ENCODE data around the gene ENPEP.

GRCh38 chr4:110553197-110553596 lies 77.2 kb downstream of the ENPEP start:
- TF ChIP-seq CTCF (IDR thresholded peaks at IDR 0.05 in 2 of 3, conservative IDR thresholded peaks at IDR 0.05 in 1 of 3; ENCODE audit: control insufficient read depth in 2 of 3, extremely low read depth in 1 of 3, insufficient read depth in 1 of 3, low read depth in 3 of 3, low read length in 3 of 3) = no peak
- TF ChIP-seq POLR2A (IDR thresholded peaks at IDR 0.05; ENCODE audit: low read depth, low read length) = no peak
- no peak for TF ChIP-seq SREBF2 (IDR thresholded peaks at IDR 0.05; ENCODE audit: low read length)
- no peak for TF ChIP-seq CHD2 (IDR thresholded peaks at IDR 0.05; ENCODE audit: borderline replicate concordance, low read depth, low read length)
- TF ChIP-seq HDAC6 (IDR thresholded peaks at IDR 0.05; ENCODE audit: unreplicated experiment) = no peak
- no peak for TF ChIP-seq BACH1 (IDR thresholded peaks at IDR 0.05; ENCODE audit: borderline replicate concordance)
- no peak for TF ChIP-seq YBX1 (IDR thresholded peaks at IDR 0.05)

Measured in GM12878 (cell line).